ENCODE measurements around the gene SPTBN1. TPM values are rescaled to one million over a fixed set of nuclear protein-coding genes. Genes with fewer than 3 reads are reported as not detected.
A peak's percentile ranks its signal among the peaks of the same experiment; 100 is the strongest.

Gene SPTBN1
- total and polyA plus RNA-seq, 2 of the 13 experiments (the other 11 are each of a cell fraction or from before 2014, with no cell fraction given), result 123 to 299 TPM

- TF ChIP-seq NR2F2 (IDR thresholded peaks at IDR 0.05; ENCODE audit: borderline replicate concordance, low read depth), result no peak
- TF ChIP-seq SIX1 (CRISPR knock-in tag; IDR thresholded peaks at IDR 0.05; ENCODE audit: borderline replicate concordance), result 0 out of 2 replicates have a peak, but pooled peaks have one; percentile 35
- TF ChIP-seq, protein P1, sequence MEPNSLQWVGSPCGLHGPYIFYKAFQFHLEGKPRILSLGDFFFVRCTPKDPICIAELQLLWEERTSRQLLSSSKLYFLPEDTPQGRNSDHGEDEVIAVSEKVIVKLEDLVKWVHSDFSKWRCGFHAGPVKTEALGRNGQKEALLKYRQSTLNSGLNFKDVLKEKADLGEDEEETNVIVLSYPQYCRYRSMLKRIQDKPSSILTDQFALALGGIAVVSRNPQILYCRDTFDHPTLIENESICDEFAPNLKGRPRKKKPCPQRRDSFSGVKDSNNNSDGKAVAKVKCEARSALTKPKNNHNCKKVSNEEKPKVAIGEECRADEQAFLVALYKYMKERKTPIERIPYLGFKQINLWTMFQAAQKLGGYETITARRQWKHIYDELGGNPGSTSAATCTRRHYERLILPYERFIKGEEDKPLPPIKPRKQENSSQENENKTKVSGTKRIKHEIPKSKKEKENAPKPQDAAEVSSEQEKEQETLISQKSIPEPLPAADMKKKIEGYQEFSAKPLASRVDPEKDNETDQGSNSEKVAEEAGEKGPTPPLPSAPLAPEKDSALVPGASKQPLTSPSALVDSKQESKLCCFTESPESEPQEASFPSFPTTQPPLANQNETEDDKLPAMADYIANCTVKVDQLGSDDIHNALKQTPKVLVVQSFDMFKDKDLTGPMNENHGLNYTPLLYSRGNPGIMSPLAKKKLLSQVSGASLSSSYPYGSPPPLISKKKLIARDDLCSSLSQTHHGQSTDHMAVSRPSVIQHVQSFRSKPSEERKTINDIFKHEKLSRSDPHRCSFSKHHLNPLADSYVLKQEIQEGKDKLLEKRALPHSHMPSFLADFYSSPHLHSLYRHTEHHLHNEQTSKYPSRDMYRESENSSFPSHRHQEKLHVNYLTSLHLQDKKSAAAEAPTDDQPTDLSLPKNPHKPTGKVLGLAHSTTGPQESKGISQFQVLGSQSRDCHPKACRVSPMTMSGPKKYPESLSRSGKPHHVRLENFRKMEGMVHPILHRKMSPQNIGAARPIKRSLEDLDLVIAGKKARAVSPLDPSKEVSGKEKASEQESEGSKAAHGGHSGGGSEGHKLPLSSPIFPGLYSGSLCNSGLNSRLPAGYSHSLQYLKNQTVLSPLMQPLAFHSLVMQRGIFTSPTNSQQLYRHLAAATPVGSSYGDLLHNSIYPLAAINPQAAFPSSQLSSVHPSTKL (CRISPR knock-in tag; IDR thresholded peaks at IDR 0.05), result peak; percentile 91
- TF ChIP-seq E2F2 (CRISPR knock-in tag; IDR thresholded peaks at IDR 0.05; ENCODE audit: borderline replicate concordance), result no peak
- no peak for TF ChIP-seq ZNF580 (CRISPR knock-in tag; IDR thresholded peaks at IDR 0.05; ENCODE audit: borderline replicate concordance, low read depth)
- no peak for TF ChIP-seq CHD2 (IDR thresholded peaks at IDR 0.05; ENCODE audit: low read depth, low read length)
- no peak for TF ChIP-seq MAZ (IDR thresholded peaks at IDR 0.05; ENCODE audit: borderline replicate concordance, low read depth, low read length)
- 0 out of 2 replicates have a peak, but pooled peaks have one; percentile 36 for TF ChIP-seq MAZ (CRISPR knock-in tag; IDR thresholded peaks at IDR 0.05; ENCODE audit: low read depth)
- no peak for TF ChIP-seq ZNF564 (CRISPR knock-in tag; IDR thresholded peaks at IDR 0.05)
- TF ChIP-seq, protein P2, sequence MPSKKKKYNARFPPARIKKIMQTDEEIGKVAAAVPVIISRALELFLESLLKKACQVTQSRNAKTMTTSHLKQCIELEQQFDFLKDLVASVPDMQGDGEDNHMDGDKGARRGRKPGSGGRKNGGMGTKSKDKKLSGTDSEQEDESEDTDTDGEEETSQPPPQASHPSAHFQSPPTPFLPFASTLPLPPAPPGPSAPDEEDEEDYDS (CRISPR knock-in tag; IDR thresholded peaks at IDR 0.05), result peak; percentile 8; the same call in 1 of the 2 replicates
- TF ChIP-seq ZNF12 (CRISPR knock-in tag; IDR thresholded peaks at IDR 0.05), result no peak
- TF ChIP-seq NR2F6 (IDR thresholded peaks at IDR 0.05), result no peak; the same call in none of the 2 replicates
- TF ChIP-seq NR2F6 (CRISPR knock-in tag; IDR thresholded peaks at IDR 0.05), result peak; percentile 55
- peak; percentile 64; the same call in 1 of the 2 replicates for TF ChIP-seq BCL6 (CRISPR knock-in tag; IDR thresholded peaks at IDR 0.05)
- no peak for TF ChIP-seq PBX2 (CRISPR knock-in tag; IDR thresholded peaks at IDR 0.05)
- no peak for TF ChIP-seq ARNT2 (CRISPR knock-in tag; IDR thresholded peaks at IDR 0.05; ENCODE audit: low read depth)
- no peak for TF ChIP-seq HOXA9 (CRISPR knock-in tag; IDR thresholded peaks at IDR 0.05; ENCODE audit: borderline replicate concordance)
- TF ChIP-seq, protein P3, sequence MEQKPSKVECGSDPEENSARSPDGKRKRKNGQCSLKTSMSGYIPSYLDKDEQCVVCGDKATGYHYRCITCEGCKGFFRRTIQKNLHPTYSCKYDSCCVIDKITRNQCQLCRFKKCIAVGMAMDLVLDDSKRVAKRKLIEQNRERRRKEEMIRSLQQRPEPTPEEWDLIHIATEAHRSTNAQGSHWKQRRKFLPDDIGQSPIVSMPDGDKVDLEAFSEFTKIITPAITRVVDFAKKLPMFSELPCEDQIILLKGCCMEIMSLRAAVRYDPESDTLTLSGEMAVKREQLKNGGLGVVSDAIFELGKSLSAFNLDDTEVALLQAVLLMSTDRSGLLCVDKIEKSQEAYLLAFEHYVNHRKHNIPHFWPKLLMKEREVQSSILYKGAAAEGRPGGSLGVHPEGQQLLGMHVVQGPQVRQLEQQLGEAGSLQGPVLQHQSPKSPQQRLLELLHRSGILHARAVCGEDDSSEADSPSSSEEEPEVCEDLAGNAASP (CRISPR knock-in tag; IDR thresholded peaks at IDR 0.05; ENCODE audit: borderline replicate concordance), result peak; percentile 43; the same call in 1 of the 2 replicates
These were observed 162.8 kb downstream of the SPTBN1 start (continued) for GRCh38 chr2:54618646-54619565.
